Erythroblast (primary cell): ENCODE results near the gene SALL2.

Source experiments
- GATA1 ChIP-seq: IDR thresholded peaks from 2 replicates; pipeline ENCODE4 v1.6.1; 2011; ENCODE audit warnings: low read depth, mild to moderate bottlenecking, control low read depth, low read length, moderate library complexity
- POLR2A ChIP-seq: IDR thresholded peaks from 2 replicates; pipeline ENCODE4 v1.6.1; 2011; ENCODE audit warnings: mild to moderate bottlenecking, low read length

GRCh38 chr14:21476523-21476924 is 49.6 kb downstream of the SALL2 start:
- TF ChIP-seq POLR2A (no peak), GATA1 (no peak)
